ENCODE measurements around the gene TMEM143. TPM values are rescaled to one million over a fixed set of nuclear protein-coding genes. Genes with fewer than 3 reads are reported as not detected.
A peak's percentile ranks its signal among the peaks of the same experiment; 100 is the strongest.
"Not testable (repeated sequence)": the region's sequence is repeated elsewhere in the genome, so short reads cannot be mapped to it uniquely, and the experiment has no call there.

TMEM143 gene
- total and polyA plus RNA-seq, 10 donors, result 5.8 to 14.8 (median 9.1) TPM

DNA sequence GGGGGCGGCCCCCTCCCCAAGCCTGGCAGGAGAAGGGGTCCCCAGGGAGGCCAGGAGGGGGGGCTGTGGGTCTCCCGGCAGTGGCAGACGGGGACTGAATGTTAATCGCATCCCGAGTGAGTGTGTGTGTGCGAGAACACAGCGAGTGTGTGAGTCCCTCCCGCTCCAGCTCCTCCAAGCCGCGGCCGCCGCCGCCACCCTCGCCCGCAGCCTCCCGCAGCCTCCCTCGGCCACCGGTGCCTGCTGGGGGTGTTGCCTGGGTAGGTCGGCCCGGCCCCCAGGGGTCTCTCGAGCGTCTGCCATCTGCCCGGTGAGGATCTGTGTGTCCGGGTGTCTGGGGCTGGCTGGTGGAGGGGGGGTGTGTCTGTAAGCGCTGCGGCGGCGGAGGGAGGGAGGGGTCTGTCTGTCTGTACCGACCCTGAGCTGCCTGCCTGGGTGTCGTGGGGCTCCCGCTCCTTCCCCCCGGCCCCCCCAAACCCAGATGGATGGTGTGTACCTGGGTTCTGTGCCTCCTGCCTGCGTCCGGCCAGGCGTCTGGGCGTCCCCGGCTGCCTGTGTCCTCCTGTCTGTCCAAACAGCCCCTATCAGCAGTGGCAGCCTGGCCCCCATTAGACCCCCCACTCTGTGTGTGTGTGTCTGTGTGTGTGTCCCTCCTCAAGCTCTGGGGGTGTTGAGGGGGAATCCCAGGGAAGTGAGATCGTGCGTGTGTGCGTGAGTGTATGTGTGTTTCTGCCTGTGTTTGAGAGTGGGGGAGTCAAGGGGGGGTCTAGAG, 30.0 kb upstream of the TMEM143 start, which contains the start of gene GRIN2D:
Gene GRIN2D, plus strand, starts transcription at position 110 of the 772 bp plus-strand sequence. CDS start 4,725 bp downstream, outside the sequence.
- intact Hi-C loops (cut with DNase I; ENCODE audit: low total_unique reads), result no loop called here
- Histone ChIP-seq H3K4me3 (peak within 1 kb of the TSS in 1 of 8 donors; percentile 50), H3K27me3 (replicated peaks in 1 of 7) (peaks cover 7 to 64% (median 48%) of the 10 kb centered on the region in 7 donors), H3K36me3 (peaks cover 0 to 9% (median 4%) of the 10 kb centered on the region in 6 donors), H3K27ac (no peak within 1 kb of the TSS), H3K4me1 (peaks cover 8 to 81% (median 48%) of the 10 kb centered on the region in 6 donors), H3K9me3 (no peaks in the 10 kb centered on the region)
- TF ChIP-seq POLR2A (IDR thresholded peaks at IDR 0.05), result no peak
- TF ChIP-seq POLR2AphosphoS5 (IDR thresholded peaks at IDR 0.05), result peak in 1 of 3 donors; percentile 22
- WGBS, 5 donors, result 1 to 5% (median 3%) methylated on average over 13 to 40 of the region's 40 CpGs
- DNase-seq, result no peak

DNA sequence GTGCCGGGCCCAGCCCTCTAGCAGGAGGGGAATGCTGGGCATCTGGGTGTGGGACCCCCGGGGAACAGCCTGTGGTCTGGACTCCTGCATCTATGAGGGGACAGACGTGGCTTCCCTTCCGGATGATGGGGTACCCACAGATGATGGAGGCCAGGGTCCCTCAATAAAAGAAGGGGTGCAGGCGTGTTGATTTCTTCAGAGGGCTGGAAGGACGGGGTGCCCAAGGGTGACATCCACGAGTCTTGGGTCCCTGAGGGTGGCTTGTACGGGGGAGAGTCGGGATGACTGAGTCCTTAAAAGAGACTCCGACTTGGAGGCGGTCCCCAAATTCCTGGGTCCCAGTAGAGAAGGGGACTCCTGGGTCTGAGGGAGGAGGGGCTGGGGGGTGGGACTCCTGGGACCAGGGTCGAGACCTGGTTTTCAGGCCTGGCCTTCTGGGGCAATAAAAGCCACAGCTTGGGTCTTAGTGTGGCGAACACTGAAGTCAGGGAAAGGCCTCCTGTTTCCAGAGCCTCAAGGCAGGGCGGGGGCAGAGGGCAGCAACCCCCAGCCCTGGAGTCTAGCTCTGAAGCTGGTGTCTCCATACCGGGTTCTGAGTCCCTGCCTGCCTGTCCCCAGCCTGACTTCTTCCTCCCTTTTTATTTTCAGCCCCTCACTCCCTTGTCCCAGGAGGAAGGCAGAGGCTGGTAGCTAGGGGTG, 29.3 kb upstream of the TMEM143 start:
- H3K27me3 ChIP-seq (replicated peaks in 1 of 7), result peaks cover 7 to 59% (median 48%) of the 10 kb centered on the region in 7 donors
- H3K27ac ChIP-seq, result no peak overlapping the region
- peak overlapping the region in 1 of 8 donors; percentile 50 for H3K4me3 ChIP-seq
- intact Hi-C loops (cut with DNase I; ENCODE audit: low total_unique reads), result no loop called here
- peaks cover 7 to 80% (median 46%) of the 10 kb centered on the region in 6 donors for H3K4me1 ChIP-seq
- TF ChIP-seq POLR2A (IDR thresholded peaks at IDR 0.05), result no peak
- TF ChIP-seq, protein P1, sequence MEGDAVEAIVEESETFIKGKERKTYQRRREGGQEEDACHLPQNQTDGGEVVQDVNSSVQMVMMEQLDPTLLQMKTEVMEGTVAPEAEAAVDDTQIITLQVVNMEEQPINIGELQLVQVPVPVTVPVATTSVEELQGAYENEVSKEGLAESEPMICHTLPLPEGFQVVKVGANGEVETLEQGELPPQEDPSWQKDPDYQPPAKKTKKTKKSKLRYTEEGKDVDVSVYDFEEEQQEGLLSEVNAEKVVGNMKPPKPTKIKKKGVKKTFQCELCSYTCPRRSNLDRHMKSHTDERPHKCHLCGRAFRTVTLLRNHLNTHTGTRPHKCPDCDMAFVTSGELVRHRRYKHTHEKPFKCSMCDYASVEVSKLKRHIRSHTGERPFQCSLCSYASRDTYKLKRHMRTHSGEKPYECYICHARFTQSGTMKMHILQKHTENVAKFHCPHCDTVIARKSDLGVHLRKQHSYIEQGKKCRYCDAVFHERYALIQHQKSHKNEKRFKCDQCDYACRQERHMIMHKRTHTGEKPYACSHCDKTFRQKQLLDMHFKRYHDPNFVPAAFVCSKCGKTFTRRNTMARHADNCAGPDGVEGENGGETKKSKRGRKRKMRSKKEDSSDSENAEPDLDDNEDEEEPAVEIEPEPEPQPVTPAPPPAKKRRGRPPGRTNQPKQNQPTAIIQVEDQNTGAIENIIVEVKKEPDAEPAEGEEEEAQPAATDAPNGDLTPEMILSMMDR (IDR thresholded peaks at IDR 0.05 in 8 of 11, conservative IDR thresholded peaks at IDR 0.05 in 3 of 11), result no peak
- no peak for TF ChIP-seq POLR2AphosphoS5 (IDR thresholded peaks at IDR 0.05)
- H3K9me3 ChIP-seq, result no peaks in the 10 kb centered on the region
- DNase-seq, result no peak
- H3K36me3 ChIP-seq, result peaks cover 0 to 16% (median 10%) of the 10 kb centered on the region in 6 donors
- WGBS, 5 donors, result 78 to 85% (median 82%) methylated on average over 5 to 15 of the region's 15 CpGs

DNA sequence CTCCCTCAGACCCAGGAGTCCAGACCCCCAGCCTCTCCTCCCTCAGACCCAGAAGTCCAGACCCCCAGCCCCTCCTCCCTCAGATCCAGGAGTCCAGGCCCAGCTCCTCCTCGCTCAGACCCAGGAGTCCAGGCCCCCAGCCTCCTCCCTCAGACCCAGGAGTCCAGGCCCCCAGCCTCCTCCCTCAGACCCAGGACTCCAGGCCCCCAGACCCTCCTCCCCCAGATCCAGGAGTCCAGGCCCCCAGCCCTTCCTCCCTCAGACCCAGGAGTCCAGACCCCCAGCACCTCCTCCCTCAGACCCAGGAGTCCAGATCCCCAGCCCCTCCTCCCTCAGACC, 28.2 kb upstream of the TMEM143 start:
- H3K4me3 ChIP-seq; H3K9me3 ChIP-seq; DNase-seq; intact Hi-C loops (cut with DNase I; ENCODE audit: low total_unique reads): not testable (repeated sequence)
- H3K36me3 ChIP-seq, result peaks cover 0 to 26% (median 20%) of the 10 kb centered on the region in 6 donors
- peak overlapping the region in 2 of 8 donors; percentile 91 to 93 for H3K27ac ChIP-seq
- H3K27me3 ChIP-seq (replicated peaks in 1 of 7), result peaks cover 7 to 48% (median 45%) of the 10 kb centered on the region in 7 donors
- peaks cover 2 to 70% (median 37%) of the 10 kb centered on the region in 6 donors for H3K4me1 ChIP-seq
- 13 to 75% (median 51%) methylated on average over 1 of the region's 1 CpG; no CpG with 5 or more reads in 1 of the 5 donors for WGBS, 5 donors

DNA sequence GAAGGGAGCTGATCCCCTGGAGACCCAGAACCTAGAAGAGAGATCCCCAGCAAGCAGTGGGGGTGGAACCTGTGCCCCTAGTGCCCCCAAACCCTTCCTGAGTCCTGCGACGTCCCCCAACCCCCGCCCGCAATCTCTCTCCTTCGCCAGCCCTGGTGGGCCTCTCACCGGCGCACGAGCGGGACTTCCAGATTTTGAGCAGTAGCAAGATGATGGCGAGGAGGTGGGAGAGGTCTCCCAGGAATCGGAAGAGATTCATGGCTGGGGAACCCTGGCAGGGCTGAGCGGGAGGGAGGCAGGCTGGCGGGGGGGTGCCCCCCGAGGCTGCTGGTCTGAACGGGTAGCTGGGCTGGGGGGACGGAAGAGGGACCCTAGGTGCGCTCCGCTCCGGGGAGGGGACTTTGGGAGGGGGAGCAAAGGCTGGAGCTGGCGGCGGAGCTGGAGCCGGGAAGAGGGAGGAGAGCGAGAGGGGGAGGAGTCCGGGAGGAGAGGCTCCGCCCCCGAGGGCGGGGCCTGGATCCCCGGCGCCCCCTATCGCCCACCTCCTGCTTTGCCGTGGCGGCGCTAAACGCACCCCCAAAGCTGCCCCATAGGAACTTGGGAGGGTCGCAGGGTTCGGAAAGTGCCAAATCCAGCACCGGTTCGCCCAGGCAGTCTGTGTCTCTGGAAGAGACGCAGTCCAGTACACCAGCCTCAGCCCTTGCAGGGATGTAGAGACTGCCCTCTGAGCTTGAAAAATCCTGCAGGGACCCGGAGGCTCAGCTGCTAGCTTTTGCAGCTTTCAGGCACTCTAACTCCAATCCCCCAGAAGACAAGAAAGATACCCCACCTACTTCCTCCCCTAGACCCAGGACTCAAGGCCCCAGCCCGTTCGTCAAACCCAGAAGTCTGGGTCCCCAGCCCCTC, 27.6 kb upstream of the TMEM143 start, which contains the start of gene KDELR1:
Gene KDELR1, minus strand, starts transcription at position 452 of the 906 bp plus-strand sequence. Its CDS starts 193 bp downstream, at position 259.
- H3K4me3 ChIP-seq, result peak within 1 kb of the TSS; percentile 68 to 98 (median 87)
- peaks cover 7 to 42% (median 38%) of the 10 kb centered on the region in 7 donors for H3K27me3 ChIP-seq (replicated peaks in 1 of 7)
- intact Hi-C loops (cut with DNase I; ENCODE audit: low total_unique reads), result no loop called here
- H3K27ac ChIP-seq, result peak within 1 kb of the TSS; percentile 78 to 93 (median 88)
- H3K9me3 ChIP-seq, result no peaks in the 10 kb centered on the region
- WGBS, 5 donors, result 2 to 6% (median 3%) methylated on average over 25 to 42 of the region's 42 CpGs
- TF ChIP-seq, protein P1 (IDR thresholded peaks at IDR 0.05 in 8 of 11, conservative IDR thresholded peaks at IDR 0.05 in 3 of 11), result peak; percentile 61 to 99 (median 92)
- TF ChIP-seq POLR2A (IDR thresholded peaks at IDR 0.05) (no peak), POLR2AphosphoS5 (IDR thresholded peaks at IDR 0.05) (peak; percentile 79 to 83 (median 80))
- peaks cover 0 to 32% (median 27%) of the 10 kb centered on the region in 6 donors for H3K36me3 ChIP-seq
- peak; percentile 93 for DNase-seq
- peaks cover 2 to 64% (median 37%) of the 10 kb centered on the region in 6 donors for H3K4me1 ChIP-seq
